CD4-positive, alpha-beta T cell treated with Interleukin-1 beta for 1 hour (primary cell): ENCODE data around the gene TUBA3E.
"Not testable (repeated sequence)": the region's sequence is repeated elsewhere in the genome, so short reads cannot be mapped to it uniquely, and the experiment has no call there.

Source experiments
- DNase-seq, 2 donors: peaks; one replicate each; pipeline ENCODE4 v3.0.0-alpha.2; 2020 to 2022

The TUBA3E gene

DNA sequence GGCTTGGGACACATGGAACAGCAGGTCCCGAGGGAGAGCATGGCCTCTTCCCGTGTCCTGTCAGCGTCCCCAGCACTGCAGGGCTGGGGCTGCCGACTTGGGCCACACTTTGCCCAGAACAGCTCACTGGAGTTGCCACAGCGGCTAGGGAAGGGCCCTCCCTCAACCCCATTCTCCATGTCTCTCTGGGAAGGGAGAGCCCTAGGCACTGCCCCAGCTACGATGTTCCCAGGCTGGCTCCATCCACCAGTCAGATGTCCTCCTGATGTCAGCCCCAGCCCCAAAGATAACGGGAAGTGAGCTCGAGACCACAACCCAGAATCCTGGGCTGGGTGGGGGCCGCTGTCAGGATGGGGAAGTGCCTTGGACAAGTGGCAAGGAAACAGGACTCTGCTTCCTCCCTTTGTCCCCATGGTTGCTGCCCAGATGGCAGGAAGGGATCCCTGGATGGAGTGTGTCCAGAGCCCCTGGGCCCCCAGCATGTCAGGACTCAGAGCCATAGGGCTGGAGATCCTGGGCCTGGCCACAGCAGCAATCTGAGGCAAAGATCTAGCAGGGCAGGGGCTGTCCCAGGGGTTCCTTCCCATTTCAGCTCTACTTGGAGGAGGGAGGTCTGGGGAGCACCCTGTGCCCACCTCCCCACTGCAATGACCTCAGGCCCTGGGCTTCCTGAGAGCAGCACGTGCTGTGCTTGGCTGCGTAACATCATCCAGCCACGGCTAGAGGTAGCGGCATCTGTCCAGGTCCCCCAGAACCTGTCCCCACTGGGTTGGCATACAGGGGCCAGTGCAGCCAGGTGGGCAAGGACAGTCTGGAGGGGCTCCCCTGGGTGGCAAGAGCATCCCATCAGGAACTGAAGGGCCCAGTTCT, 55.6 kb downstream of the TUBA3E start:
- not testable (repeated sequence) for DNase-seq
